Measurements from ENCODE around the gene MAP4. TPM values are rescaled to one million over a fixed set of nuclear protein-coding genes. Genes with fewer than 3 reads are reported as not detected.

Gene MAP4
- total and polyA plus RNA-seq, 2 of the 13 experiments (the other 11 are each of a cell fraction or from before 2014, with no cell fraction given): 33.1 to 38.7 TPM

- TF ChIP-seq RERE (CRISPR knock-in tag; IDR thresholded peaks at IDR 0.05; ENCODE audit: low read depth) (no peak), EED (CRISPR knock-in tag; IDR thresholded peaks at IDR 0.05) (no peak), IRF9 (CRISPR knock-in tag; IDR thresholded peaks at IDR 0.05; ENCODE audit: borderline replicate concordance) (0 out of 2 replicates have a peak, but pooled peaks have one; percentile 6), ZIK1 (CRISPR knock-in tag; IDR thresholded peaks at IDR 0.05; ENCODE audit: borderline replicate concordance, low read depth) (no peak), ZNF225 (CRISPR knock-in tag; IDR thresholded peaks at IDR 0.05) (0 out of 2 replicates have a peak, but pooled peaks have one; percentile 17), CCAR2 (optimal IDR thresholded peaks at IDR 0.05; ENCODE audit: low read depth, low read length) (no peak), TMF1 (CRISPR knock-in tag; IDR thresholded peaks at IDR 0.05; ENCODE audit: low read depth) (0 out of 2 replicates have a peak, but pooled peaks have one; percentile 15), ATF2 (CRISPR knock-in tag; IDR thresholded peaks at IDR 0.05) (peak; percentile 4; the same call in 1 of the 2 replicates), ZNF496 (CRISPR knock-in tag; IDR thresholded peaks at IDR 0.05; ENCODE audit: insufficient replicate concordance) (no peak), IRF2 (CRISPR knock-in tag; IDR thresholded peaks at IDR 0.05) (no peak), RBM22 (optimal IDR thresholded peaks at IDR 0.05; ENCODE audit: low read length) (no peak), KLF6 (CRISPR knock-in tag; IDR thresholded peaks at IDR 0.05) (no peak), ARNTL (CRISPR knock-in tag; IDR thresholded peaks at IDR 0.05) (no peak), GTF2F1 (IDR thresholded peaks at IDR 0.05; ENCODE audit: low read length) (no peak), NRL (CRISPR knock-in tag; IDR thresholded peaks at IDR 0.05; ENCODE audit: borderline replicate concordance) (0 out of 2 replicates have a peak, but pooled peaks have one; percentile 63), SMAD3 (CRISPR knock-in tag; IDR thresholded peaks at IDR 0.05) (no peak), RFX1 (IDR thresholded peaks at IDR 0.05) (no peak), THAP11 (CRISPR knock-in tag; IDR thresholded peaks at IDR 0.05) (no peak), KLF13 (CRISPR knock-in tag; IDR thresholded peaks at IDR 0.05) (no peak), CENPBD1 (CRISPR knock-in tag; IDR thresholded peaks at IDR 0.05; ENCODE audit: borderline replicate concordance, low read depth) (no peak), HDAC6 (IDR thresholded peaks at IDR 0.05; ENCODE audit: low read depth, low read length) (no peak), PPARG (CRISPR knock-in tag; conservative IDR thresholded peaks at IDR 0.05) (no peak), MED1 (CRISPR knock-in tag; IDR thresholded peaks at IDR 0.05) (no peak)
Measured at GRCh38 chr3:47803480-47804025, 212.7 kb downstream of the MAP4 start (continued).
